GM21423 (cell line): ENCODE data around the gene SCARB1.

Experiments
- ATAC-seq: cut with Tn5 transposase; IDR thresholded peaks from one replicate; pipeline ENCODE4 v1.9.1; 2021; ENCODE audit warnings: mild to moderate bottlenecking, moderate library complexity; ENCODE audit not compliant: unreplicated experiment

The SCARB1 gene

GRCh38 chr12:124865728-124866127, 2.1 kb upstream of the SCARB1 start:
- no peak for ATAC-seq

- ATAC-seq, result no peak
Measured at GRCh38 chr12:124864326-124864752, 675 bp upstream of the SCARB1 start.

GRCh38 chr12:124862768-124863415, 772 bp downstream of the SCARB1 start:
- peak; percentile 31 for ATAC-seq

- ATAC-seq, result no peak
Measured at GRCh38 chr12:124861898-124862676, 1.6 kb downstream of the SCARB1 start.

- ATAC-seq, result no peak
Measured at GRCh38 chr12:124861492-124861891, 2.2 kb downstream of the SCARB1 start.

- no peak for ATAC-seq
Measured at GRCh38 chr12:124857921-124858461, 5.7 kb downstream of the SCARB1 start.

GRCh38 chr12:124856842-124857178, 6.9 kb downstream of the SCARB1 start:
- ATAC-seq, result no peak

- no peak for ATAC-seq
Measured at GRCh38 chr12:124856132-124856841, 7.4 kb downstream of the SCARB1 start.

- ATAC-seq, result no peak
Measured at GRCh38 chr12:124855275-124855957, 8.2 kb downstream of the SCARB1 start.

GRCh38 chr12:124854637-124855184, 9.0 kb downstream of the SCARB1 start:
- no peak for ATAC-seq

- ATAC-seq, result no peak
Measured at GRCh38 chr12:124853781-124854636, 9.7 kb downstream of the SCARB1 start.

GRCh38 chr12:124852911-124853427, 10.7 kb downstream of the SCARB1 start:
- ATAC-seq, result no peak

- ATAC-seq, result no peak
Measured at GRCh38 chr12:124852329-124852831, 11.3 kb downstream of the SCARB1 start.

GRCh38 chr12:124851342-124851741, 12.3 kb downstream of the SCARB1 start:
- ATAC-seq, result no peak

- ATAC-seq, result no peak
Measured at GRCh38 chr12:124849382-124849781, 14.3 kb downstream of the SCARB1 start.

GRCh38 chr12:124848621-124849380, 14.9 kb downstream of the SCARB1 start:
- ATAC-seq, result no peak

GRCh38 chr12:124847113-124848074, 16.3 kb downstream of the SCARB1 start:
- ATAC-seq, result no peak
